Jurkat, Clone E6-1 (cell line): ENCODE results near the gene ETNPPL. TPM values are rescaled to one million over a fixed set of nuclear protein-coding genes. Genes with fewer than 3 reads are reported as not detected.
A peak's percentile ranks its signal among the peaks of the same experiment; 100 is the strongest.

ENCODE experiments used
- DNase-seq: peaks from one replicate; pipeline ENCODE4 v3.0.0-alpha.2; 2011; ENCODE audit warnings: low read depth, low spot score
- H3K4me3 ChIP-seq: 2 replicates; pipeline ENCODE4 v1.5.1; 2011; ENCODE audit warnings: mild to moderate bottlenecking, low read length, control low read depth, moderate library complexity
- polyA plus RNA-seq: library from polyadenylated mRNA; unstranded; fragments of >200 nt; gene quantifications from one replicate; pipeline ENCODE4 v1.2.1, GENCODE V29; 2012; ENCODE audit warnings: missing spikeins; ENCODE audit not compliant: insufficient read length, insufficient read depth

ETNPPL gene
- not detected for polyA plus RNA-seq

DNA sequence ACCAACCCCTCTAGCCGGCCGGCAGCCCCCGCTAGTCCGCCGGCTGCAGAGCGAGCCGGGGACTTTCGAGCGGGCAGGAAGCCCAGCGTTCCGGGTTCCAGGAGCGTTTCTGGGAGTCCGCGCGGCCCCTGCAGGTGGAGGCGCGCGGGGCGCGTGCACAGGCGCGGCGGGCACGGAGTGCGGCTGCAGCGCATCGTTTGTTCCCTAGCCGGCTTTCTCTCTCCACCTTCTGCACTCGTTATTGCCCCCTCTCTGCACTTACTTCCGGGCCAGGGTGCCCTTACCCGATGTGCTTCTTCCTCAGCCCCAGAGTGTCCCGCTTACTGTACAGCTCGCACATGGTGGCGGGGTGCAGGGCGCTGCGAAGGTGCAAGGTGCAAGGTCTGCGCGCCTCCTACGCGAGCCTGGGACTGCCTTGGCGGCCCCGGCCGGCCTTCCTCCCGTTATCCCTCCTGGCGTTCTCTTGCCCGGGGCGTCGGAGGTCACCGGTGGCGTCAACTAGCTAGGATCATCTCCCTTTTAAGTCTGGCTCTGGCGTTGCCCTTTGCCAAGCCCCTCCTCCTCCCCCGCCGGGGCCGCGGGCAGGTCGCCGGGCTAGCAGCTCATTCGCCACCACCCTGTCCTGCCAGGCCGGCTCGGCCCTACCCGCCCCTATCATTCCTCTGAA, at the start of gene ETNPPL:
TSS of gene ETNPPL (minus strand) at position 495 of the 667 bp plus-strand sequence. CDS start at position 340, 155 bp downstream.
- DNase-seq = no peak
- H3K4me3 ChIP-seq = peak within 1 kb of the TSS; percentile 34

DNA sequence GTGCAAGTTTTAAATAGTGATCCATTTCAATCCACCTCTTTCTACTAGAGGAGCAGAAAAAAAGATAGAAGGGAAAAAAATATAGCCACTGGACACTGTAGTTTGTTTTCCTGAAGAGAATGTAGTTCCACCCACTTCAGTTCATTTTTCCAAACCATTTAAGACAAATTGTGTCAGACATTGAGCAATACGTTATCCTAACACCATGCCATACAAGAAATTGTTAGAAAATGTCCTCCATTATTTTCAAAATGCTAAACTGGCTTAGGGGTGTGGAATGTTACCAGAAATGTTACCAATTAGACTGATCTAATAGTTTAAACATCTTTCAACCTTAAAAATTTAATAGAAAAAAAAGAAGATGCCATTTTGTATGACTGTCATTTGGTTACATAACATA, 48.6 kb upstream of the ETNPPL start:
- H3K4me3 ChIP-seq = no peak overlapping the region
- no peak for DNase-seq

GRCh38 chr4:108810087-108810486, 47.2 kb upstream of the ETNPPL start:
- H3K4me3 ChIP-seq = no peak overlapping the region
- no peak for DNase-seq

- H3K4me3 ChIP-seq = no peak overlapping the region
- DNase-seq = no peak
Measured at GRCh38 chr4:108804648-108805273, 41.9 kb upstream of the ETNPPL start.

- DNase-seq = no peak
- H3K4me3 ChIP-seq = no peak overlapping the region
Measured at GRCh38 chr4:108799306-108799705, 36.5 kb upstream of the ETNPPL start.

DNA sequence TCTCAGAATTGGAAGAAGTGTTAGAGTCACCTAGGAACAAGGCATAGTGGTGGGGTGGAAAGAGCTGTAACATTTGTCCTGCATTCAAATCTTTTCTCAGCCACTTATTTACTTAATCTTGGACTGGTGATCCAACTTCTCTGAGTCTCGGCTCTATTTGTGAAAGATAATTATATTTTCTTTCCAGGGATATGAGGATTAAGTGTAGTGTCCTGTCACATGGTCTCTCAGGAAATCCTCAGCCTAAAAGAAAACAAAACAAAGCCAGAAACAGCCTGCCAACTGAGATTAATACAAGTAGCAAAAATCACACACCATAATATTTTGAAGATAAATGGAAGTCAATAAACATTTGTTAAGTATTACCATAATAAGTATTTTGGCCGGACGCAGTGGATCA, 33.3 kb upstream of the ETNPPL start:
- no peak overlapping the region for H3K4me3 ChIP-seq
- DNase-seq = no peak

DNA sequence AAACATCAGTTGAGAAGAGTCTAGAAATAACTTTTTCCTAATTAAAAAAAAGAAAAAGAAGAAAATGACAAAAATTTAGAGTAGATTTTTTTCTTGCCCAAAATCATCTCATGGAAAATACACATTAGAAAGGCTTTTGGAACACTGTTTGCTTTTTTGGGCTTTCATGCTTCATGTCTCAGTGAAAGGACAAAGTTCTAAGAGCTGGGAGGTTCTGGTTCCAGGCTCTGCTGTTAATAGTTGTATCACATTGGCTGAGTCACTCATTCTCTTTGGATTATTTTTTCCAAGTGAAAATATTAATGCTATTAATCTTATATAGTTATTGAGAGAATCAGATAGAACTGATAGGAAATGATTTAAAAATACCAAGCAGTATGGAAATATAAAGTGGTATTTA, 32.9 kb upstream of the ETNPPL start:
- no peak overlapping the region for H3K4me3 ChIP-seq
- no peak for DNase-seq

GRCh38 chr4:108794136-108794535, 31.3 kb upstream of the ETNPPL start:
- DNase-seq = no peak
- H3K4me3 ChIP-seq = no peak overlapping the region

- no peak overlapping the region for H3K4me3 ChIP-seq
- DNase-seq = no peak
Measured at GRCh38 chr4:108793415-108793814, 30.6 kb upstream of the ETNPPL start.

DNA sequence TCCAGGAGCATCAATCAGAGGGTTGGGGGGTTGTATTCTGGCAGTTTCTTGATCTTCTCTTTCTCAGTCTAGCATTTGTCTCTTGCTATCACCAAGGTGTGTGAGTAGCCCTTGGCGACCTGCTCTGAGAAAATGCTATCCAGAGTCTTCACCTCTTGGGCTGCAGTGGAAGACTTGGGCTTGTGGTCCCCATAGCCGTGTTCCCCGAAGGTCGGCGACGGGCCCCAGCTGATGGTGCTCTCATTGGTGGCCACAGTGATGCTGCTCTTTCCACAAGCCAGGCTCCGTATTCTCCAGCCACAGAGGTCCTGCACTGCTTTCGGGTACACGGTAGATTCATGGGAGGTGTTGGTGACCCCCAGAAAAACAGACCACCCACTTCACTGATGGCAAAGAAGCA, 25.9 kb upstream of the ETNPPL start:
- DNase-seq = no peak
- H3K4me3 ChIP-seq = no peak overlapping the region

DNA sequence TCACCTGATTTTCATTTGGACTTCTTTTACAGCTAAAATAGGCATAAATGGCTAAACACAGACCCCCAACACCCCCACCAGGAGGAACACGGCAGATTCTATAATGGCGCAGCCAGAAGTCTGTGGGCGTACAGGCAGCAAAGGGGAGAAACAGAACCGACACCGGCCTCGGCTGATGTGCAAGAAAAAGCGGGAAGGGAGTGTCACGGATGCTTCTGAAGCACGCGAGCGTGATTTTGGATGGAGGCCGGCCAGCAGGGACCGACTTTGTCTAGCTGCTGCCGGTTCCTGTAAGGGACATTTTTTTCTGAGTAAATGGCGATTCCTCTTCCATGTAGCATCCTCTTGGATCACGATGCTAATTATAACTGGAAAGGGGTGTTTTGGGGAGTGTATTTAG, 24.9 kb upstream of the ETNPPL start:
- DNase-seq = no peak
- no peak overlapping the region for H3K4me3 ChIP-seq

GRCh38 chr4:108787106-108787505, 24.3 kb upstream of the ETNPPL start:
- H3K4me3 ChIP-seq = no peak overlapping the region
- DNase-seq = no peak

DNA sequence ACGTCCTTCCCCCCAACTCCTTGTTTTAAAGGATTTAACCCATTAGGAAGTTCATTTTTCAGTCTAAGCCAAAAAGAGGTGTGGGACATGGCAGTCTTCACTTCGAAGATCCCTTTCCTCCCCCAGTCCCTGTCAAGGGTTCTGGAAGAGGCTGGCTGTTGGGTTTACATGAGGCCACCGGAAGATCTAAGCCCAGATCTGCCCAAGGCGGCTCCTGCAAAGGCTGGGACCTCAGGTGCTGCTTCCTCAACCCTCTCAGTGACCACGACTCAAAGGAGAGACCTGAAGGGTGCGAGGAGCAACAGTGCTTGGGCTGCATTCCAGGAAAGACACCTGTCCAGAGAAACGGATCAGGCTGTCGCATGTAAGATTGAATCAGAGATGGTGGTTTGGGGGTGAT, 23.5 kb upstream of the ETNPPL start:
- DNase-seq = no peak
- no peak overlapping the region for H3K4me3 ChIP-seq

DNA sequence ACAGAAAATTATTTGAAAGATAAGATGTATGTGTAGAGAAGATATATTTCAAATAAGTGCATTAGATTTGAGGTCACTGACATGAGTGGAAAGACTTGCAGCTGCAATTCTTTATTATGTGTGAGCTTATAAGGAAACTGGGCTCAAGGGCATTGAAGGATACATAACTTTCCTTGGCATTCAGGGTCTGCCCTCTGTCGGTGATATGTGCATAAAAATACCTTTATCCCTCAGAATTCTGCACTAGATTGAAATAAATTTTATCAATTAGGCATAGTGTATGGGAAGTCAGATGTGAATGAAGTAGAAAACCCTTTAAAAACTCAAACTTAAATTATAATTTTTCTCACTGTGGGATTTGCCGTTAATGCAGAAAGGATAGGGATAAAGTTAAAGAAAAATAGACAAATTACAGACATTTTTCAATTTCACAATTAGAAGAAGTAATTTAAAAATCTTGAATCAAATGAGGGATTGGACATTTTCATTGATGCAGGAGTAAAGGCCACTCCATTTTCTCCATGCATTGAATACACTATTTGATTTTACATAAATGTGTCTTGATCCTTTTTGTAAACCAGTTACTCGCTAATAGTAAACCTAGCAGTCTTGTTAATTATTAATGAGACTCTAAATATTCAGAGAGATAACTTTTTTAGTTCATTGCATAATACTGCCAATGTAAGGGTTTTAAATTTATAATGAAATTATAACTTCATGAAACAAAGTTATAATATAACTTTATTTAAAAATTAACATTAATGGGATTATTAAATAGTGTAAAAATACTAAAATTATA, 21.0 kb upstream of the ETNPPL start:
- no peak overlapping the region for H3K4me3 ChIP-seq

GRCh38 chr4:108779958-108780357, 17.1 kb upstream of the ETNPPL start:
- H3K4me3 ChIP-seq = no peak overlapping the region
- DNase-seq = no peak

More for the DNA sequence above, 21.0 kb upstream of the ETNPPL start:
- peak; percentile 45 for DNase-seq

- DNase-seq = no peak
- H3K4me3 ChIP-seq = no peak overlapping the region
Measured at GRCh38 chr4:108777388-108777787, 14.5 kb upstream of the ETNPPL start.

GRCh38 chr4:108775921-108776320, 13.1 kb upstream of the ETNPPL start:
- no peak for DNase-seq
- no peak overlapping the region for H3K4me3 ChIP-seq

DNA sequence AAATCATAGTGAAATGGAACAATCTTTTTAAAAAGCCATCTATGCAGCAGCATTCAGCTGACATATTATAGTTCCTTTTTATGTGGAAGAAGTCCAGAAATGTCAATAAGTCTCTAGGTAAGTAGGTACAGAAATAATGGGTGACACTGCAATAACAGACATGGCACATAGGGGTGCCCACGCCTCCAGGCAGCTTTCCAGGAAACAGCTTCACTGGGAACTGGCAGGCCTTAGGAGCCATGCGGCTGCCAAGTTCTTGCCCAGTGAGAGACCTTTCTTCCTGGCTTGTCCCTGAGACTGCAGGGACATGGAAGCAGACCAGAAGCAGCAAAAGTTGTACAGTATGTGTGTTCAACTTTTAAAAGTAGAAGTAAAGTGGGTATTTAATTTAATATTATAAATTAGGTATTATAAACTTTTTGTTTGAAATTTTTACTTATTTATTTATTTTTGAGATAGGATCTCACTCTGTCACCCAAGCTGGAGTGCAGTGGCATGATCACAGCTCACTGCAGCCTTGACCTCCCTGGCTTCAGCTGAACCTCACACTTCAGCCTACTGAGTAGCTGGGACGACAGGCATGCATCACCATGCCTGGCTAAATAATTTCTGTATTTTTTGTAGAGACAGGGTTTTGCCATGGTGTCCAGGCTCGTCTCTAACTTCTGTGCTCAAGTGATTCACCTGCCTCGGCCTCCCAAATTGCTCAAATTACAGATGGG, 12.1 kb upstream of the ETNPPL start:
- H3K4me3 ChIP-seq = no peak overlapping the region
- no peak for DNase-seq

- no peak for DNase-seq
- H3K4me3 ChIP-seq = no peak overlapping the region
Measured at GRCh38 chr4:108772402-108772801, 9.5 kb upstream of the ETNPPL start.

DNA sequence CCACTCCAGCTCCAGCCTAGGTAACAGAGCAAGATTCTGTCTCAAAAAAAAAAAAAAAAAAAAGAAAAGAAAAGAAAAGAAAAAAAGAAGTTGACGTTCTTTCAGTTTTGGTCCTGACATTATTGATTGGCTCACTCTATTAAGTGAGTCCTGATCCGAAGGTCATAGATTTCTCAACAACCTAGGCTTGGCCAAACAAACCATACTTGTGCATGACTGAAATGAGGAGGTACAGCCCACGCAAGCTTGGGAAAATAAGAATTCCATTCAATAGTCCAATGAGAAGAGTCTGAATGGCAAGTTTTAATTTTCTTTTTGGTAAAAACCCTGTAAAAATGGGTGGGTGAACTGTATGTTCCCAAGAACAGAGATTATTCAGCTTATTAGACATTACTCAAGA, 3.2 kb upstream of the ETNPPL start:
- DNase-seq = no peak
- H3K4me3 ChIP-seq = no peak overlapping the region
